K562 (cell line): ENCODE data around the gene NIPSNAP2. TPM values are rescaled to one million over a fixed set of nuclear protein-coding genes. Genes with fewer than 3 reads are reported as not detected.

Source experiments
- ATAC-seq: fragments of 200-7000 bp; cut with Tn5 transposase; 3 replicates; pipeline ENCODE4 v1.9.1; 2020; ENCODE audit warnings: moderate library complexity
- BruUV-seq: library from RNA; stranded (reverse); fragments of 400-500 nt; replicated peaks from 2 replicates; lab custom pipeline; 2021; lab: Mats Ljungman, UMichigan
- CTCF ChIA-PET: fragments of 300-600 bp; formaldehyde crosslinking; extraction: SDS; loops from one replicate; lab custom pipeline; 2021; ENCODE audit warnings: low intra/inter-chr PET ratio; lab: Yijun Ruan, JAX
- POLR2A ChIA-PET: fragments of 300-600, 350-650 bp; sonication (Branson Sonifier 250); formaldehyde crosslinking; extraction: SDS; loops from one replicate; lab custom pipeline; 2021; ENCODE audit warnings: antibody characterized with exemption, inconsistent platforms; lab: Yijun Ruan, JAX
- DNase-seq, 4 experiments: peaks; one replicate each; pipeline versions ENCODE4 v3.0.0 to v3.0.0-alpha.2; 2011 to 2018; ENCODE audit warnings: low spot score in 3 of 4, mixed read lengths in 3 of 4; ENCODE audit errors: extremely low read depth in 1 of 4
- FAIRE-seq: peaks from 2 replicates; lab custom pipeline; 2011; peaks lifted over from hg19 to GRCh38; lab: Jason Lieb, UNC
- H2AFZ ChIP-seq: 2 replicates; pipeline ENCODE4 v1.6.0; 2011; ENCODE audit warnings: low read depth, low read length, control low read depth, inconsistent platforms
- H3K27ac ChIP-seq: fragments of 200-600 bp; 3 replicates; pipeline ENCODE4 v1.8.0; 2011; ENCODE audit warnings: low read depth, mild to moderate bottlenecking, control low read depth, inconsistent platforms, low read length, moderate library complexity, mixed read lengths; ENCODE audit errors: extremely low read depth
- H3K27me3 ChIP-seq, 2 experiments: fragments of 300-600 bp in 1 of 2; 2 replicates in 1 of 2; 3 replicates in 1 of 2; pipeline versions ENCODE4 v1.6.0 to v1.8.0; 2011; ENCODE audit warnings: inconsistent platforms in 2 of 2, low read length in 2 of 2, mild to moderate bottlenecking in 1 of 2, mixed read lengths in 1 of 2, moderate library complexity in 1 of 2; ENCODE audit not compliant: control insufficient read depth in 2 of 2, insufficient read depth in 2 of 2
- H3K36me3 ChIP-seq: fragments of 300-600 bp; 3 replicates; pipeline ENCODE4 v1.8.0; 2011; ENCODE audit warnings: mild to moderate bottlenecking, low read length, inconsistent platforms; ENCODE audit not compliant: control insufficient read depth, insufficient read depth
- H3K4me1 ChIP-seq, 2 experiments: fragments of 200-600 bp in 1 of 2; replicated peaks in 1 of 2; 2 replicates in 1 of 2; 3 replicates in 1 of 2; pipeline versions ENCODE4 v1.5.1 to v1.8.0; 2011; ENCODE audit warnings: inconsistent platforms in 2 of 2, low read length in 2 of 2, mild to moderate bottlenecking in 1 of 2, mixed read lengths in 1 of 2, moderate library complexity in 1 of 2; ENCODE audit not compliant: control insufficient read depth in 2 of 2, insufficient read depth in 2 of 2
- H3K4me2 ChIP-seq: 2 replicates; pipeline ENCODE4 v1.6.1; 2011; ENCODE audit warnings: low read length, control low read depth, inconsistent platforms, mixed read lengths; ENCODE audit not compliant: insufficient read depth
- H3K4me3 ChIP-seq: fragments of 200-600 bp; sonication (generic), shearing (Covaris generic); 2 replicates; pipeline ENCODE4 v1.5.1; 2016; ENCODE audit warnings: control low read depth, inconsistent platforms
- H3K79me2 ChIP-seq: fragments of 200-600 bp; 3 replicates; pipeline ENCODE4 v1.8.0; 2011; ENCODE audit warnings: low read length, inconsistent platforms; ENCODE audit not compliant: control insufficient read depth, insufficient read depth
- H3K9ac ChIP-seq, 2 experiments: 2 replicates each; pipeline versions ENCODE4 v1.6.0 to v1.6.1; 2011; ENCODE audit warnings: low read depth in 2 of 2, low read length in 2 of 2, control low read depth in 1 of 2, inconsistent platforms in 1 of 2, mild to moderate bottlenecking in 1 of 2, mixed read lengths in 1 of 2; ENCODE audit not compliant: insufficient read depth in 1 of 2
- H3K9me1 ChIP-seq: one replicate; pipeline ENCODE4 v1.6.0; 2011; ENCODE audit warnings: inconsistent platforms, mild to moderate bottlenecking, low read length, moderate library complexity; ENCODE audit not compliant: control insufficient read depth, insufficient read depth
- H3K9me3 ChIP-seq: replicated peaks from 2 replicates; pipeline ENCODE4 v1.5.1; 2011; ENCODE audit warnings: low read depth, low read length, inconsistent platforms; ENCODE audit not compliant: control insufficient read depth, insufficient read depth
- H4K20me1 ChIP-seq: replicated peaks from 2 replicates; pipeline ENCODE4 v1.6.1; 2011; ENCODE audit warnings: low read length, inconsistent platforms, mixed read lengths; ENCODE audit not compliant: control insufficient read depth, insufficient read depth
- C11orf30 ChIP-seq: fragments of 450-650 bp; IDR thresholded peaks from 2 replicates; pipeline ENCODE4 v1.6.1; 2016; ENCODE audit warnings: low read depth, mild to moderate bottlenecking
- CEBPG ChIP-seq, 3 experiments: fragments of 200-800 bp in 1 of 3; sonication (Bioruptor generic) in 1 of 3; sonication (generic) in 1 of 3; formaldehyde crosslinking in 1 of 3; IDR thresholded peaks in 2 of 3; conservative IDR thresholded peaks in 1 of 3; 2 replicates each; pipeline versions ENCODE4 v1.6.1 to v1.8.0; 2016 to 2022; ENCODE audit warnings: missing compliant biosample characterization in 2 of 3, missing genetic modification characterization in 2 of 3, mild to moderate bottlenecking in 1 of 3, missing genetic modification reagents in 1 of 3
- KLF6 ChIP-seq: fragments of 250-450 bp; sonication (Bioruptor Pico); IDR thresholded peaks from 2 replicates; pipeline ENCODE4 v1.4.0; 2020; ENCODE audit warnings: mild to moderate bottlenecking, moderate library complexity, borderline replicate concordance
- NCOA1 ChIP-seq: fragments of 450-650 bp; IDR thresholded peaks from 2 replicates; pipeline ENCODE4 v1.6.1; 2016; ENCODE audit warnings: low read depth
- PTTG1 ChIP-seq: fragments of 450-650 bp; IDR thresholded peaks from 2 replicates; pipeline ENCODE4 v1.6.1; 2016; ENCODE audit warnings: low read depth, mild to moderate bottlenecking, missing genetic modification characterization, missing compliant biosample characterization
- RAD21 ChIP-seq, 2 experiments: fragments of 250-450 bp in 1 of 2; fragments of 450-650 bp in 1 of 2; sonication (Bioruptor Pico) in 1 of 2; formaldehyde crosslinking in 1 of 2; IDR thresholded peaks in 1 of 2; conservative IDR thresholded peaks in 1 of 2; 2 replicates each; pipeline versions ENCODE4 v1.4.0 to v1.8.0; 2020 to 2022; ENCODE audit warnings: mild to moderate bottlenecking in 2 of 2, moderate library complexity in 1 of 2
- RAD51 ChIP-seq: fragments of 450-650 bp; IDR thresholded peaks from 2 replicates; pipeline ENCODE4 v1.7.1; 2016; ENCODE audit warnings: low read depth, mild to moderate bottlenecking, borderline replicate concordance
- SIN3A ChIP-seq, 2 experiments: fragments of 150-350 bp in 1 of 2; IDR thresholded peaks; 2 replicates each; pipeline ENCODE4 v1.6.1; 2011 to 2016; ENCODE audit warnings: borderline replicate concordance in 2 of 2, low read depth in 2 of 2, low read length in 2 of 2, mild to moderate bottlenecking in 2 of 2, moderate library complexity in 2 of 2; ENCODE audit not compliant: control insufficient read depth in 1 of 2
- SRSF9 ChIP-seq: fragments of 200-400 bp; formaldehyde crosslinking; IDR thresholded peaks from 2 replicates; pipeline ENCODE4 v1.6.1; 2017; ENCODE audit warnings: low read depth, low read length, borderline replicate concordance
- ZNF717 ChIP-seq: fragments of 250-450 bp; sonication (Bioruptor Pico); IDR thresholded peaks from 2 replicates; pipeline ENCODE4 v1.5.0; 2021
- WGBS: fragments of 100-300 bp; shearing (Covaris generic); methylation state at CpG from one replicate; pipeline ENCODE4 v1.1.6; 2016; ENCODE audit warnings: low coverage, mixed read lengths; ENCODE audit not compliant: insufficient coverage; ENCODE audit errors: missing lambda C conversion rate; 5-methylcytosine and 5-hydroxymethylcytosine counted together
- in situ Hi-C: fragments of 300-500 bp; cut with MboI; formaldehyde crosslinking; loops from 4 replicates; pipeline ENCODE4 v1.15.0; 2018; ENCODE audit warnings: inconsistent platforms, mixed read lengths
- intact Hi-C: fragments of 100-400 bp; cut with micrococcal nuclease; formaldehyde crosslinking; loops from 2 replicates; pipeline ENCODE4 v1.14.2; 2022
- polyA plus RNA-seq, 8 experiments: library from polyadenylated mRNA; depleted of rRNA in 4 of 8; stranded (reverse) in 5 of 8; unstranded in 3 of 8; fragments of >200 nt; fragmentation: Nextera tagmentation in 2 of 8; fragmentation: Illumina TruSeq in 1 of 8; extraction: Ambion mirVana in 2 of 8; extraction: Trizol in 1 of 8; gene quantifications; 2 replicates each; pipeline versions ENCODE4 v1.2.1 to v1.2.3, GENCODE V29; 2011 to 2014; ENCODE audit warnings: inconsistent platforms in 1 of 8, missing spikeins in 1 of 8
- total RNA-seq, 7 experiments: library from RNA; depleted of rRNA in 6 of 7; stranded (reverse); fragments of >200 nt in 6 of 7; fragmentation: Illumina TruSeq in 2 of 7; extraction: Trizol in 2 of 7; gene quantifications; 2 replicates each; pipeline versions ENCODE4 v1.2.1 to v1.2.3, GENCODE V29; 2011 to 2021; ENCODE audit warnings: low replicate concordance in 1 of 7
- TF ChIP-seq, protein P1 (sequence below): sonication (generic); formaldehyde crosslinking; IDR thresholded peaks from 2 replicates; pipeline ENCODE4 v1.8.0; 2023; ENCODE audit warnings: mild to moderate bottlenecking, missing genetic modification reagents
- TF ChIP-seq, protein P2 (sequence below), 2 experiments: IDR thresholded peaks; 2 replicates each; pipeline ENCODE4 v1.6.1; 2011; ENCODE audit warnings: borderline replicate concordance in 1 of 2, control low read depth in 1 of 2, low read depth in 1 of 2, low read length in 1 of 2, mild to moderate bottlenecking in 1 of 2, mixed read lengths in 1 of 2, moderate library complexity in 1 of 2; ENCODE audit not compliant: insufficient read depth in 1 of 2, insufficient read length in 1 of 2, poor library complexity in 1 of 2, severe bottlenecking in 1 of 2; ENCODE audit errors: extremely low read depth in 1 of 2
- TF ChIP-seq, protein P3 (sequence below), 2 experiments: fragments of 450-650 bp in 1 of 2; sonication (generic) in 1 of 2; formaldehyde crosslinking; conservative IDR thresholded peaks; 2 replicates each; pipeline versions ENCODE4 v1.4.0 to v1.8.1; 2020 to 2022; ENCODE audit warnings: mild to moderate bottlenecking in 1 of 2, missing genetic modification reagents in 1 of 2

Gene NIPSNAP2
- total and polyA plus RNA-seq, 9 of the 15 experiments (the other 6 are each of a cell fraction or from before 2014, with no cell fraction given) = 24.9 to 107 (median 53.0) TPM

DNA sequence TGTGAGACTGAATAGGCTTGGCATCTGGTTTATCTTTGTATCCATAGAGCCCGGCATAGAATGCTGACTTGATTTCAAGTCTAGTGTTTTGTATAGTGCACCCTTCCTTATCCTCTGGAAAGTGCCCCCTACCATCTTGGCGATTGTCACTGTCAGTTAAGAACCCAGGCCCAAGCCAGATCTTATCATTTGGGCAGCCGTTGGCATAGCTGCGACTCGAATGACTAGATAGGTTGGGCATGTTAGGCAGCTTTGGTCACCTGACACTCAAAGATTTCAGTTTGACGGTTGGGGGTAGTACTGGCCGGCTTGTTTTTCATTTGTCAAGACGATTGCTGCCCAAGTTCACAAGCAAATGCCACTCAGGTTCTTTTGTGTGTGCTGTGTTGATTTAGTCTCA lies 6.6 kb downstream of the NIPSNAP2 start (continued):
- TF ChIP-seq CEBPG (CRISPR knock-in tag; IDR thresholded peaks at IDR 0.05) = no peak
- TF ChIP-seq CEBPG (tag; conservative IDR thresholded peaks at IDR 0.05 in 1 of 2, IDR thresholded peaks at IDR 0.05 in 1 of 2) = no peak

DNA sequence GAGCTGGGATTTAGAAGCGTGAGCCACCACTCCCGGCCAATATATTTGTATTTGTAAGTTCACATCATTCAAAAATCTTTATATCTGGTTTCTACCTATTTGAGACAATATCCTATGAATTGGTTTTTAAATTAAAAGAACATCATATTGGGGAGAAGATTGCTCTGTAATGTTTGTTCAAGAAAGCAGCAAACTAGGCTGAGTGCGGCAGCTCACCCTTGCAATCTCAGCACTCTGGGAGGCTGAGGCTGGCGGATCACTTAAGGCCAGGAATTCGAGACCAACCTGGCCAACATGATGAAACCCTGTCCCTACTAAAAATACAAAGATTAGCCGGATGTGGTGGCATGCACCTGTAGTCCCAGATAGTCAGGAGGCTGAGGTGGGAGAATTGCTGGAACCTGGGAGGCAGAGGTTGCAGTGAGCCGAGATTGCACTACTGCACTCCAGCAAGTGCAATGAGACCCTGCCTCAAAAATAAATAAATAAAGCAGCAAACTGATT lies 9.4 kb downstream of the NIPSNAP2 start:
- no peaks in the 10 kb centered on the region; the same call in 1 of the 2 replicates for H4K20me1 ChIP-seq
- TF ChIP-seq RAD21 (CRISPR knock-in tag; conservative IDR thresholded peaks at IDR 0.05 in 1 of 2, IDR thresholded peaks at IDR 0.05 in 1 of 2) = no peak
- no peak for TF ChIP-seq ZNF717 (CRISPR knock-in tag)
- no peak for TF ChIP-seq RAD51
- no peak for TF ChIP-seq SRSF9
- TF ChIP-seq SIN3A (IDR thresholded peaks at IDR 0.05; ENCODE audit: borderline replicate concordance in 2 of 2, control insufficient read depth in 1 of 2, low read depth in 2 of 2, low read length in 2 of 2) = no peak
- TF ChIP-seq C11orf30 = no peak
- TF ChIP-seq, protein P1, sequence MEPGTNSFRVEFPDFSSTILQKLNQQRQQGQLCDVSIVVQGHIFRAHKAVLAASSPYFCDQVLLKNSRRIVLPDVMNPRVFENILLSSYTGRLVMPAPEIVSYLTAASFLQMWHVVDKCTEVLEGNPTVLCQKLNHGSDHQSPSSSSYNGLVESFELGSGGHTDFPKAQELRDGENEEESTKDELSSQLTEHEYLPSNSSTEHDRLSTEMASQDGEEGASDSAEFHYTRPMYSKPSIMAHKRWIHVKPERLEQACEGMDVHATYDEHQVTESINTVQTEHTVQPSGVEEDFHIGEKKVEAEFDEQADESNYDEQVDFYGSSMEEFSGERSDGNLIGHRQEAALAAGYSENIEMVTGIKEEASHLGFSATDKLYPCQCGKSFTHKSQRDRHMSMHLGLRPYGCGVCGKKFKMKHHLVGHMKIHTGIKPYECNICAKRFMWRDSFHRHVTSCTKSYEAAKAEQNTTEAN (CRISPR knock-in tag) = no peak
- TF ChIP-seq, protein P2, sequence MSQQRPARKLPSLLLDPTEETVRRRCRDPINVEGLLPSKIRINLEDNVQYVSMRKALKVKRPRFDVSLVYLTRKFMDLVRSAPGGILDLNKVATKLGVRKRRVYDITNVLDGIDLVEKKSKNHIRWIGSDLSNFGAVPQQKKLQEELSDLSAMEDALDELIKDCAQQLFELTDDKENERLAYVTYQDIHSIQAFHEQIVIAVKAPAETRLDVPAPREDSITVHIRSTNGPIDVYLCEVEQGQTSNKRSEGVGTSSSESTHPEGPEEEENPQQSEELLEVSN (IDR thresholded peaks at IDR 0.05; ENCODE audit: borderline replicate concordance in 1 of 2, extremely low read depth in 1 of 2, insufficient read depth in 1 of 2, insufficient read length in 1 of 2, low read depth in 1 of 2, low read length in 1 of 2, poor library complexity in 1 of 2, severe bottlenecking in 1 of 2) = no peak
- no peak for TF ChIP-seq KLF6
- TF ChIP-seq NCOA1 = no peak
- no peak for TF ChIP-seq PTTG1
- TF ChIP-seq, protein P3, sequence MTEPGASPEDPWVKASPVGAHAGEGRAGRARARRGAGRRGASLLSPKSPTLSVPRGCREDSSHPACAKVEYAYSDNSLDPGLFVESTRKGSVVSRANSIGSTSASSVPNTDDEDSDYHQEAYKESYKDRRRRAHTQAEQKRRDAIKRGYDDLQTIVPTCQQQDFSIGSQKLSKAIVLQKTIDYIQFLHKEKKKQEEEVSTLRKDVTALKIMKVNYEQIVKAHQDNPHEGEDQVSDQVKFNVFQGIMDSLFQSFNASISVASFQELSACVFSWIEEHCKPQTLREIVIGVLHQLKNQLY (CRISPR knock-in tag; conservative IDR thresholded peaks at IDR 0.05) = no peak

More for the DNA sequence above, 9.4 kb downstream of the NIPSNAP2 start:
- ATAC-seq (no peak), FAIRE-seq (no peak), DNase-seq (no peak)
- no peak overlapping the region for H2AFZ ChIP-seq
- peaks cover 24% of the 10 kb centered on the region for H3K79me2 ChIP-seq
- H3K9ac ChIP-seq = no peak overlapping the region; a peak in 1 of 4 replicates
- no TSS peak for BruUV-seq
- in situ Hi-C loops = no loop called here
- H3K4me1 ChIP-seq = no peaks in the 10 kb centered on the region
- no peaks in the 10 kb centered on the region for H3K27me3 ChIP-seq
- H3K4me2 ChIP-seq = no peak overlapping the region
- H3K27ac ChIP-seq = no peak overlapping the region
- 91% methylated on average over 7 of the region's 7 CpGs for WGBS
- intact Hi-C loops = no loop called here
- no peak overlapping the region for H3K4me3 ChIP-seq
- H3K9me3 ChIP-seq = no peaks in the 10 kb centered on the region
- peaks cover 14% of the 10 kb centered on the region; the same call in 2 of the 3 replicates for H3K36me3 ChIP-seq
- no peaks in the 10 kb centered on the region for H3K9me1 ChIP-seq
- CTCF ChIA-PET = no interaction called here
- POLR2A ChIA-PET = interaction anchor here (0.6 kb wide), 1 partner anchor 1201 kb away, joined by 3 read pairs; no protein-coding TSS in a partner anchor
